Memory B cell (primary cell): ENCODE results near the gene RYR2.
"Not testable (repeated sequence)": the region's sequence is repeated elsewhere in the genome, so short reads cannot be mapped to it uniquely, and the experiment has no call there.

Source experiments
- ATAC-seq: fragments of 150-1000 bp; cut with Tn5 transposase; 2 replicates; pipeline ENCODE4 v1.10.0; 2021; ENCODE audit warnings: low read depth, mild to moderate bottlenecking, moderate library complexity
- DNase-seq, 2 donors: peaks; one replicate each; pipeline ENCODE4 v3.0.0; 2022; ENCODE audit warnings: low spot score in 2 of 2
- H3K27ac Mint-ChIP-seq: one replicate; pipeline ENCODE4 v1.8.0; 2022; ENCODE audit warnings: mild to moderate bottlenecking, moderate library complexity, mixed read lengths
- H3K27me3 Mint-ChIP-seq: one replicate; pipeline ENCODE4 v1.8.0; 2022; ENCODE audit warnings: mixed read lengths
- H3K36me3 Mint-ChIP-seq: one replicate; pipeline ENCODE4 v1.8.0; 2022; ENCODE audit warnings: mild to moderate bottlenecking, mixed read lengths
- H3K4me1 Mint-ChIP-seq: one replicate; pipeline ENCODE4 v1.8.0; 2022; ENCODE audit warnings: mixed read lengths
- H3K4me3 Mint-ChIP-seq: one replicate; pipeline ENCODE4 v1.8.0; 2022; ENCODE audit warnings: mild to moderate bottlenecking, moderate library complexity, mixed read lengths
- H3K9me3 Mint-ChIP-seq: one replicate; pipeline ENCODE4 v1.8.0; 2022; ENCODE audit warnings: mixed read lengths

The RYR2 gene

GRCh38 chr1:237124856-237125462 lies 83.0 kb downstream of the RYR2 start:
- H3K27ac Mint-ChIP-seq, result no peak overlapping the region
- no peak overlapping the region for H3K4me3 Mint-ChIP-seq
- no peaks in the 10 kb centered on the region for H3K4me1 Mint-ChIP-seq
- ATAC-seq (no peak), DNase-seq (no peak)
- H3K36me3 Mint-ChIP-seq, result no peaks in the 10 kb centered on the region
- peaks cover 1% of the 10 kb centered on the region for H3K27me3 Mint-ChIP-seq
- H3K9me3 Mint-ChIP-seq, result peaks cover 8% of the 10 kb centered on the region

- no peak for DNase-seq
- Mint-ChIP-seq H3K9me3 (peaks cover 8% of the 10 kb centered on the region), H3K36me3 (no peaks in the 10 kb centered on the region), H3K27ac (no peak overlapping the region), H3K4me1 (no peaks in the 10 kb centered on the region), H3K27me3 (peaks cover 1% of the 10 kb centered on the region), H3K4me3 (no peak overlapping the region)
- no peak for ATAC-seq
Observed at GRCh38 chr1:237126180-237126579, 84.2 kb downstream of the RYR2 start.

- H3K4me3 Mint-ChIP-seq, H3K4me1 Mint-ChIP-seq, H3K27ac Mint-ChIP-seq, ATAC-seq, H3K27me3 Mint-ChIP-seq, H3K36me3 Mint-ChIP-seq, H3K9me3 Mint-ChIP-seq, DNase-seq: not testable (repeated sequence)
Observed at GRCh38 chr1:237127301-237127700, 85.3 kb downstream of the RYR2 start.

DNA sequence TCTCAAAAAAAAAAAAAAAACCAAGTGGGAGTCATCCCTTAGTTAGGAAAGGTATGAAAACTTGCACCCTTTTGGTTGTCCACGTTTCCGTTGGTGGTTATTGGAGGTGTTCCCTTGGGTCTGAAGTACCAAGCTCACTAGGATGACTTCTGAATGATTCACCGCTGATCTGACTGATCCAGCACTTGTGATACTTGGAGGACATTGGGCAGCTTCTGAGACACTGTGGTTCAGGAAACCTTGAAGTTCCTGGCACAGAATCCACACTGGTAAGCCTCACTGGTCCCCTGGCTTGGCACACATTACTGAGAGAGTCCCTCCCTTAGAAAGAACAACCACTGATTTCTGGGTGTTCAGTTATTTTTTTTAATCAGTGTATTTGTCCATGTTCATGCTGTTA lies 91.9 kb downstream of the RYR2 start:
- Mint-ChIP-seq H3K27ac (no peak overlapping the region), H3K4me1 (no peaks in the 10 kb centered on the region), H3K9me3 (peaks cover 16% of the 10 kb centered on the region), H3K4me3 (no peak overlapping the region), H3K36me3 (no peaks in the 10 kb centered on the region), H3K27me3 (no peaks in the 10 kb centered on the region)
- DNase-seq (no peak), ATAC-seq (no peak)

DNA sequence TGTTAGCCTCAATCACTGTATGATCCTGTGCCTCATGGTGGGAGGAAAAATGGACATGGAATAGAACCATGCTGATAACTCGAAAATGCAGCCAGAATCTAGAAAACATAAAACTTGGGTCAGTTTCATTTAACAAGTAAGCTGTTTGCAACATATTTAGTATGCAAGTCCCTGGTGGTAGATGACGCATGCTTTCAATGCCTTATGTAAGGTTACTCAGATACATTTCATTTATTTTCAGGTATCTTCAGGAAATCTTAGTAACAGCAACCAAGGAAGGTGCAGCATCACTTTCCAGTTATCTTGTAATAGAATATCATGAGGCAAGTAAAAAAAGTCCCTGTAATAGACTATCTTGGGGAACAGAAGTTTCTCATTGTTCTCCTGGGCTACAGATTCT lies 92.9 kb downstream of the RYR2 start:
- H3K9me3 Mint-ChIP-seq, result peaks cover 12% of the 10 kb centered on the region
- ATAC-seq (no peak), DNase-seq (no peak)
- H3K36me3 Mint-ChIP-seq, result no peaks in the 10 kb centered on the region
- no peaks in the 10 kb centered on the region for H3K4me1 Mint-ChIP-seq
- no peak overlapping the region for H3K4me3 Mint-ChIP-seq
- H3K27me3 Mint-ChIP-seq, result no peaks in the 10 kb centered on the region
- H3K27ac Mint-ChIP-seq, result no peak overlapping the region

GRCh38 chr1:237138551-237138950 lies 96.6 kb downstream of the RYR2 start:
- Mint-ChIP-seq H3K27me3 (no peaks in the 10 kb centered on the region), H3K27ac (no peak overlapping the region), H3K9me3 (peaks cover 1% of the 10 kb centered on the region), H3K4me1 (no peaks in the 10 kb centered on the region), H3K36me3 (no peaks in the 10 kb centered on the region), H3K4me3 (no peak overlapping the region)
- DNase-seq (no peak), ATAC-seq (no peak)

DNA sequence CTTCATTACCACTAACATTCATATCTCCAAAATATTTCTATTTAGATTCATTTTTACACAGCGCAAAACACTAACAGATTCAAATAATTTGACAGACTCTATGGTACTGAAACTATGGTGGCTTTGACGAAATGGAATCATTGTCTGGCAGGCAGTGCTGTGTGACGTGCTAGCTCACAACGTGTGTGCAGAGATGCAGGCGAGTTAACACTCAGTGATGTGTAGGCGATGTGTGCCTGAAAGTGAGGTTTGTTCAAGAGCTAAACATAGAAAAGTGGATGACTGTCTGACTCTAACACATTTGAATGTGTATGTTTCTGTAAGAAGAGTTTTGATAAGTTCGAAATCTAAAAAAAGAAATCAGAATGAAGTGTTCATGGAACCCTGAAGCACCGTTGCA lies 97.7 kb downstream of the RYR2 start:
- Mint-ChIP-seq H3K27ac (no peak overlapping the region), H3K4me1 (no peaks in the 10 kb centered on the region), H3K36me3 (no peaks in the 10 kb centered on the region), H3K27me3 (no peaks in the 10 kb centered on the region), H3K9me3 (no peaks in the 10 kb centered on the region), H3K4me3 (no peak overlapping the region)
- ATAC-seq, result no peak
- DNase-seq, result no peak

GRCh38 chr1:237140986-237141385 lies 99.0 kb downstream of the RYR2 start:
- Mint-ChIP-seq H3K36me3 (no peaks in the 10 kb centered on the region), H3K4me3 (no peak overlapping the region), H3K27me3 (no peaks in the 10 kb centered on the region), H3K4me1 (no peaks in the 10 kb centered on the region), H3K27ac (no peak overlapping the region), H3K9me3 (no peaks in the 10 kb centered on the region)
- DNase-seq (no peak), ATAC-seq (no peak)

DNA sequence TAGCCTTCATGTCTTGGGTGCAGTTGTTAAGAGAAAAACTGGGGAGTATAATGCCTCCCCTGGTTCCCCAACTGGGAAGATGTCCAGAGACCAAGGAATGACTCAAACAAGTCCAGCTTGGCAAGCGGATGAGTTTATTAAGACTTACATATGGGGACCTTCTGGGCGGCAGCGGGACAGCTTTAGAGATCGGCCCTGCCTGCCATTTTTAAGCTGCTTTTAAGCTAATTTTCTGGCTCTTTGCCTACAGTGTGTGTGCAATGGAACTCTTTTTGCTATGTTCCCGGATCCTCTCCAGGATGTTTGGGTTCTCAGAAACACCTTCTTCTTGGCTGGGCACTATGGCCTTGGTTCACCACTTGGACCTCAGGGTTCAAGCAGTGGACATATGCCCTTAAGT lies 99.5 kb downstream of the RYR2 start:
- no peaks in the 10 kb centered on the region for H3K36me3 Mint-ChIP-seq
- H3K4me3 Mint-ChIP-seq, result no peak overlapping the region
- DNase-seq, result no peak
- no peaks in the 10 kb centered on the region for H3K27me3 Mint-ChIP-seq
- H3K27ac Mint-ChIP-seq, result no peak overlapping the region
- no peaks in the 10 kb centered on the region for H3K4me1 Mint-ChIP-seq
- H3K9me3 Mint-ChIP-seq, result no peaks in the 10 kb centered on the region
- ATAC-seq, result no peak

DNA sequence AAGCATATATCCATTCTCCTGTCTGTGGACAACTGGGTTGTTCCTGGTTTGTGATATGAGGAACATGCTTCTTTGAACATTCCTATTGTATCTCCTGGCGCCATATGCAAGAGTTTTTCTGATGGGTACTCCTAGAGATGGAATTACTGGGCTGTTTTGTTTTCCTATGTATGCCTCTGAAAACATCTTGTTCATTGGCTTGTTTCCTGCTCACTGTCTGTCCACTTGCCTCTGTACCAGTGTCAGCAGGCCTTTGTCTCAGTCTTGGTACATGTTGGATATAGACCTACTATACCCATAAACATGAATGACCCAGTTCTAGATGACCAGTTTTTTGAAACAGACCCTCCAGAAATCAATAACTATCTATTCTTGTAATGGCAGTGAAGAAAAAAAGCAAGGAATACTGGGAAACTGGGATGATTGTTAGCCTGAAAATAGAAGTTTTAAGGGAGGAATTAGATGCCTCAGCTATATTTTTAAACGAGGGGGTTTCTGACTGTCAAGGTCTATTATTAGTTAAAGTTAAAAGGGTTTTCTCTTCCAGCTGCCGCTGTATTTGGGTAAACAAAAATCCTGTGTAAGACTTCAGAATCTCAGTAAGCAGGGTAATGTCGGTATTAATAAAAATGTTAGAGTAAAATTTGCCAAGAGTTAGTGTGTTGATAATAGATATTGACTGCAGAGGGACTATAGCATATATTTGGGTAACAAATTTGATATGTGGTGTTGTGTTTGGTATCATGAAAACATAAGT lies 103.6 kb downstream of the RYR2 start:
- Mint-ChIP-seq H3K27ac (no peak overlapping the region), H3K4me1 (no peaks in the 10 kb centered on the region), H3K4me3 (no peak overlapping the region), H3K36me3 (no peaks in the 10 kb centered on the region), H3K9me3 (no peaks in the 10 kb centered on the region), H3K27me3 (no peaks in the 10 kb centered on the region)
- DNase-seq (no peak), ATAC-seq (no peak)

DNA sequence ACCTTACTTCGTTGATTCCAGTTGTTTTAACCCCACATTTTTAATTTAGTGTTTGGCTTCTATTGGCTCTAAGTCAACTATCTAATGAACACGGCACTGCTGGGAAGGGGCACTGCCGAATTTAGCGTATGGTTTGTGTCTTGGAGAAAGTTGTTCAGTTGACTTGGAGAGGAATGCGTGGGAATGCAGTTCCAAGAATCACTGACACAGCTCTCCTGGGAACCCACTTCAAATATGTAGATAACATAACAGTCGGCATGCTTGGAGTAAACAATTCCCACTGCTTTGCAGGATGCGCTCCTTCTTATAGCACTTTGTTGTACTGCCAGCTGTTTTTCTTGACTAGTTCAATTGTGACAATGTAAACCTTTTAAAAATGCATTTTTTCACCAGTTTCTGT lies 104.3 kb downstream of the RYR2 start:
- Mint-ChIP-seq H3K27ac (no peak overlapping the region), H3K36me3 (no peaks in the 10 kb centered on the region), H3K4me3 (no peak overlapping the region), H3K4me1 (no peaks in the 10 kb centered on the region), H3K9me3 (no peaks in the 10 kb centered on the region), H3K27me3 (no peaks in the 10 kb centered on the region)
- ATAC-seq, result no peak
- DNase-seq, result no peak

GRCh38 chr1:237149857-237150256 lies 107.9 kb downstream of the RYR2 start:
- Mint-ChIP-seq H3K36me3 (peaks cover 2% of the 10 kb centered on the region), H3K27ac (no peak overlapping the region), H3K4me1 (no peaks in the 10 kb centered on the region), H3K9me3 (peaks cover 6% of the 10 kb centered on the region), H3K4me3 (no peak overlapping the region), H3K27me3 (peaks cover 1% of the 10 kb centered on the region)
- DNase-seq (no peak), ATAC-seq (no peak)

DNA sequence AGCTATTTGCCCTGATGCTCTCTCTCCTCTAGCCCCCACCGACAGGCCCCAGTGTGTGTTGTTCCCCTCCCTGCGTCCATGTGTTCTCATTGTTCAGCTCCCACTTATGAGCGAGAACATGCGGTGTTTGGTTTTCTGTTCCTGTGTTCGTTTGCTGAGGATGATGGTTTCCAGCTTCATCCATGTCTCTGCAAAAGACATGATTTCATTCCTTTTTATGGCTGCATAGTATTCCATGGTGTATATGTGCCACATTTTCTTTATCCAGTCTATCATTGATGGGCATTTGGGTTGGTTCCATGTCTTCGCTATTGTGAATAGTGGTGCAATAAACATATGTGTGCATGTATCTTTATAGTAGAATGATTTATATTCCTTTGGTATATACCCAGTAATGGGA lies 110.0 kb downstream of the RYR2 start:
- not testable (repeated sequence) for ATAC-seq, H3K27ac Mint-ChIP-seq, H3K4me1 Mint-ChIP-seq, DNase-seq, H3K27me3 Mint-ChIP-seq, H3K9me3 Mint-ChIP-seq, H3K36me3 Mint-ChIP-seq, H3K4me3 Mint-ChIP-seq

GRCh38 chr1:237152506-237153335 lies 110.7 kb downstream of the RYR2 start:
- Mint-ChIP-seq H3K4me3 (no peak overlapping the region), H3K4me1 (no peaks in the 10 kb centered on the region), H3K9me3 (peaks cover 6% of the 10 kb centered on the region), H3K27ac (no peak overlapping the region), H3K36me3 (peaks cover 2% of the 10 kb centered on the region), H3K27me3 (peaks cover 1% of the 10 kb centered on the region)
- no peak for ATAC-seq
- no peak for DNase-seq
